Measurements from ENCODE around the gene KLHL17. TPM values are rescaled to one million over a fixed set of nuclear protein-coding genes. Genes with fewer than 3 reads are reported as not detected.
"Not testable (repeated sequence)": the region's sequence is repeated elsewhere in the genome, so short reads cannot be mapped to it uniquely, and the experiment has no call there.

KLHL17 gene
- total RNA-seq, 1 donor from 2014 or later, result 6.1 TPM

GRCh38 chr1:982765-983436, 22.5 kb downstream of the KLHL17 start:
- no peak for DNase-seq

- no peak for DNase-seq
Measured at GRCh38 chr1:983798-984475, 23.6 kb downstream of the KLHL17 start.

- no peak for DNase-seq
Measured at GRCh38 chr1:984476-984814, 24.1 kb downstream of the KLHL17 start.

GRCh38 chr1:985126-985525, 24.7 kb downstream of the KLHL17 start:
- DNase-seq, result no peak

- DNase-seq, result not testable (repeated sequence)
Measured at GRCh38 chr1:988061-988460, 27.7 kb downstream of the KLHL17 start.

- not testable (repeated sequence) for DNase-seq
Measured at GRCh38 chr1:991275-991674, 30.9 kb downstream of the KLHL17 start.

- no peak for DNase-seq
Measured at GRCh38 chr1:991895-992294, 31.5 kb downstream of the KLHL17 start.

- no peak for DNase-seq
Measured at GRCh38 chr1:992362-992761, 32.0 kb downstream of the KLHL17 start.

GRCh38 chr1:993379-993995, 33.1 kb downstream of the KLHL17 start:
- no peak for DNase-seq

- not testable (repeated sequence) for DNase-seq
Measured at GRCh38 chr1:994546-994945, 34.2 kb downstream of the KLHL17 start.

GRCh38 chr1:995665-996633, 35.6 kb downstream of the KLHL17 start:
- DNase-seq, result no peak

GRCh38 chr1:996851-997712, 36.7 kb downstream of the KLHL17 start:
- no peak for DNase-seq

GRCh38 chr1:997713-997992, 37.3 kb downstream of the KLHL17 start:
- DNase-seq, result no peak

- DNase-seq, result no peak
Measured at GRCh38 chr1:997993-998744, 37.8 kb downstream of the KLHL17 start.

- no peak for DNase-seq
Measured at GRCh38 chr1:998745-998994, 38.3 kb downstream of the KLHL17 start.

- no peak for DNase-seq
Measured at GRCh38 chr1:998995-999724, 38.8 kb downstream of the KLHL17 start.

- peak; percentile 58 for DNase-seq
Measured at GRCh38 chr1:999725-1000356, 39.5 kb downstream of the KLHL17 start, which contains the start of gene HES4. Gene HES4, minus strand, starts transcription at chr1:1000097. Its CDS starts 124 bp downstream, at chr1:999973.

- peak; percentile 39 for DNase-seq
Measured at GRCh38 chr1:1000357-1001056, 40.1 kb downstream of the KLHL17 start.

- DNase-seq, result no peak
Measured at GRCh38 chr1:1001057-1001783, 40.8 kb downstream of the KLHL17 start.

Measured in occipital lobe (tissue), 2 donors.